ENCODE results near the gene CD47. TPM values are rescaled to one million over a fixed set of nuclear protein-coding genes. Genes with fewer than 3 reads are reported as not detected.

Gene CD47
- total and polyA plus RNA-seq, 8 donors = 142 to 356 (median 187) TPM

GRCh38 chr3:108100906-108101660 lies 10.3 kb upstream of the CD47 start:
- H3K36me3 ChIP-seq = no peaks in the 10 kb centered on the region
- H3K27me3 ChIP-seq = no peaks in the 10 kb centered on the region
- ATAC-seq (no peak), DNase-seq (no peak)
- no peaks in the 10 kb centered on the region for H3K9me3 ChIP-seq
- peak overlapping the region in 1 of 2 donors; percentile 55 for H3K27ac ChIP-seq
- intact Hi-C loops (cut with DNase I) = no loop called here
- no peak for TF ChIP-seq CTCF (IDR thresholded peaks at IDR 0.05)
- peaks cover 0 to 45% of the 10 kb centered on the region in 2 donors for H3K4me1 ChIP-seq
- H3K4me3 ChIP-seq = no peak overlapping the region

DNA sequence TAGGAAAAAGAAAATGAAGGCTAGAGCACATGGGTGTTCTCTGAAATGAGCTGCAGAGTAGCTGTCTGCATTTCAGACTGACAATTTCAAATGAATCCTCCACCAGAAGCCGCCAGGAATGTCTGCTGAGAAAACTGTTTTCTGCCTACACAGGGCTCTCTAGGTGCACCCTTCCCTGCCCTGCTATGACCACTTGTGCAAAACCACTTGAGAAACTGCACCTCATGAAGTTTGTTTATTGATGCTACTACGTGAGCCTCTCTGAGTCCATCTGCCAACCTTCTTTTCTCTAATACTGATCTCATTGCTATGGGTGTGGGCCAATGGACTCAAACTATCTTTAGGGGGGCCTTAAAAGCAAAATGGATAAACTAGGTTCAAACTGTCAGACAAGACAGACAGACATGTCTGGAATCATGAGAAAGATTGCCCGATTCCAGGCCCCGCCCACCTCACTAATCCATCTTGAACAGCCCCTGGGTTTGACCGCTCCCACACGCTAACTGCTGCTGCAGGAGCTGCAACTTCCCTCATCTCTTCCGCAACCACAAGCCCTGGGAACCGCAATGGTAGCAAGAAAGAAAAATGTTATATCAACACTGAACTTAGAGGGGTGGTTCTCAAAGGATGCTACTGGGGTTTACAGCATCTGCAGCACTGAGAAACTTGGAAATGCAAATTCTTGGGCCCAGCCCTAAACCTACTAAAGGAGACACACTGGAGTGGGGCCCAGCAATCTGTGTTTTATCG lies 9.0 kb upstream of the CD47 start:
- H3K27me3 ChIP-seq = no peaks in the 10 kb centered on the region
- H3K27ac ChIP-seq = peak overlapping the region in 1 of 2 donors; percentile 55
- intact Hi-C loops (cut with DNase I) = no loop called here
- no peaks in the 10 kb centered on the region for H3K36me3 ChIP-seq
- ATAC-seq (peak; percentile 36), DNase-seq (peak in 2 of 4 donors; percentile 52 to 79)
- H3K4me3 ChIP-seq = no peak overlapping the region
- H3K4me1 ChIP-seq = peaks cover 0 to 45% of the 10 kb centered on the region in 2 donors
- H3K9me3 ChIP-seq = no peaks in the 10 kb centered on the region
- TF ChIP-seq CTCF (IDR thresholded peaks at IDR 0.05) = no peak

DNA sequence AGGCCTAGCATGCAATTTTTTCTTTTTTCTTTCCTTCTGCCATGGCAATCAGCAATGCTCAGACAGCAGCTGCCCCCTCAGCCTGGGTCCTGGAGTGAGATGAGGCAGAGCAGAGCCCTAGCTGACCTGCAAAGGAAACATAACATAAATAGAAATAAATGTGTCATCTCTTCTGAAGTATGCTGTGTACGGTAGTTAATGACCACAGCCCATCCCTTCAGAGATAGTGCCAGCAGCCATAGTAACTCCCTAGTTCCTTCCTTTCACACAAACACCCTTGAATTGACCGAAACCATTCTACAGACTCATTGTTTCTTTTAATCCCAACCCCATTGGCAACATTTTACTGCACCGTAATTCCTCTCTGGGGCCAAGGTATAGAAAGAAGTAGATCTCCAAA lies 8.4 kb upstream of the CD47 start:
- ATAC-seq (no peak), DNase-seq (no peak)
- no peak for TF ChIP-seq CTCF (IDR thresholded peaks at IDR 0.05)
- H3K36me3 ChIP-seq = no peaks in the 10 kb centered on the region
- H3K27ac ChIP-seq = peak overlapping the region in 1 of 2 donors; percentile 55
- H3K4me3 ChIP-seq = no peak overlapping the region
- no peaks in the 10 kb centered on the region for H3K27me3 ChIP-seq
- intact Hi-C loops (cut with DNase I) = no loop called here
- no peaks in the 10 kb centered on the region for H3K9me3 ChIP-seq
- H3K4me1 ChIP-seq = peaks cover 0 to 45% of the 10 kb centered on the region in 2 donors

GRCh38 chr3:108098003-108098370 lies 7.2 kb upstream of the CD47 start:
- intact Hi-C loops (cut with DNase I) = no loop called here
- DNase-seq (no peak), ATAC-seq (no peak)
- no peak for TF ChIP-seq CTCF (IDR thresholded peaks at IDR 0.05)
- Histone ChIP-seq H3K4me3 (no peak overlapping the region), H3K4me1 (peaks cover 0 to 44% of the 10 kb centered on the region in 2 donors), H3K9me3 (no peaks in the 10 kb centered on the region), H3K36me3 (no peaks in the 10 kb centered on the region), H3K27ac (peak overlapping the region in 1 of 2 donors; percentile 35), H3K27me3 (no peaks in the 10 kb centered on the region)

DNA sequence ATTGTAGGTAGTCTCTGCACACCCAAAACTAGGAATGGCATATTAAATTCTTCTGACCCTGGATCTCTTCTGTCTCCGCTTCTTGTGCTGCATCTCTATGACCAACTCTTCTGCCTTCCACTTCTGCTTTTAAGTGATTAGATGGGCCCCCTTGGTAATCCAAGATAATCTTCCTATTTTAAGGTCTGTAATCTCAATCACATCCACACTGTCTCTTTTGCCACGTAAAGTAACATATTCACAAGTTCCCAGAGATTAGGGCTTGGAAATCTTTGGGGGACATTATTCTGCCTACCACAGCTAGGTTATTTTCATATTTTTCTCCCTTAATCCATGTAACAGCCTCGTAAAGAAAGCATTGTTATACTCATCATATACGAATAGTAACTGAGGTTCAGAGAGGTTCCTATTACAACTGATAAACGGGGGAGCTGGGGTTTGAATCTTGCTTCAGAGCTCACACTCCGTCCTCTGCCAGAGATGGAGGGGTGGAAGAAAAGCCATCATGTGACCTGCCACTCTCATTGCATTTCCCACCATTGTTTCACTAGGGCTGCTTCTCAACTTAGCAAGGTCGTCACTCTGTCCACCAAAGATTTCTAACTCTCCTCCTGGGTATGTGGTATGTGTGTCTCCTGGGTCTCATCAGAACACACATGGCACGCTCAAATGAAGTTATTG lies 6.6 kb upstream of the CD47 start:
- DNase-seq (no peak), ATAC-seq (no peak)
- no peaks in the 10 kb centered on the region for H3K36me3 ChIP-seq
- H3K27ac ChIP-seq = peak overlapping the region in 1 of 2 donors; percentile 35
- no peak overlapping the region for H3K4me3 ChIP-seq
- peaks cover 0 to 39% of the 10 kb centered on the region in 2 donors for H3K4me1 ChIP-seq
- TF ChIP-seq CTCF (IDR thresholded peaks at IDR 0.05) = no peak
- no peaks in the 10 kb centered on the region for H3K27me3 ChIP-seq
- no peaks in the 10 kb centered on the region for H3K9me3 ChIP-seq
- intact Hi-C loops (cut with DNase I) = no loop called here

Data from left lung (tissue), 10 donors.